Dendritic cell treated with granulocyte-macrophage colony-stimulating factor and Interleukin-4, amounts not matched to agents 40 ng/mL and 50 ng/mL, for 4 days (primary cell): ENCODE data around the gene KCNAB2.

Experiments used
- H3K27ac Mint-ChIP-seq: one replicate; pipeline ENCODE4 v1.8.0; 2022; ENCODE audit warnings: mild to moderate bottlenecking, mixed read lengths
- H3K27me3 Mint-ChIP-seq: one replicate; pipeline ENCODE4 v1.8.0; 2022; ENCODE audit warnings: mild to moderate bottlenecking, mixed read lengths
- H3K36me3 Mint-ChIP-seq: one replicate; pipeline ENCODE4 v1.8.0; 2022; ENCODE audit warnings: low read depth, mixed read lengths
- H3K4me1 Mint-ChIP-seq: one replicate; pipeline ENCODE4 v1.8.0; 2022; ENCODE audit warnings: low read depth, mixed read lengths
- H3K4me3 Mint-ChIP-seq: one replicate; pipeline ENCODE4 v1.8.0; 2022; ENCODE audit warnings: mild to moderate bottlenecking, moderate library complexity, mixed read lengths
- H3K9me3 Mint-ChIP-seq: one replicate; pipeline ENCODE4 v1.8.0; 2022; ENCODE audit warnings: mixed read lengths
- intact Hi-C: fragments of 100-400 bp; cut with micrococcal nuclease; formaldehyde crosslinking; loops from one replicate; pipeline ENCODE4 v1.15.0; 2022

The KCNAB2 gene

DNA sequence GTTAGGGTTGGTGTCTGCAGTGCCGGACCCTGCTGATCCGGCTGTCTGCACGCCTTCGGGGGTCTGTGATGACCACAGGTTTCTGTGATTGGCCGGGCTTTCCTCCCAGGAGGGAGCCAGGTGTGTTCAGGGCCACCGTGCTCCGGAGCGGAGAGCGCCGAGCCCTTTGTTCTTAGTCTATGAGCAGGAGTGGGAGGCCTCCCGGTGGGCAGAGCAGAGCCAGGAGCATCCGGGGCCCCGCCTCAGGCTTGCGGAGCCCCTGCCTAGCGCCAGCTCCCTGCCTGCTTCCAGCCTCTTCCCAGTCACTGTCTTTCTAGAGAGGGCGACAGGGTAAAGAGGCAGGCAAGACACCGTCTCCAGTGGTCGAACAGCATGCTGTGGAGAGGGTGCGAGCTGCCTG is 31.8 kb downstream of the KCNAB2 start:
- H3K4me1 Mint-ChIP-seq: no peaks in the 10 kb centered on the region
- H3K9me3 Mint-ChIP-seq: no peaks in the 10 kb centered on the region
- no peak overlapping the region for H3K27ac Mint-ChIP-seq
- intact Hi-C loops: no loop called here
- no peaks in the 10 kb centered on the region for H3K27me3 Mint-ChIP-seq
- H3K36me3 Mint-ChIP-seq: peaks cover 100% of the 10 kb centered on the region
- H3K4me3 Mint-ChIP-seq: no peak overlapping the region

DNA sequence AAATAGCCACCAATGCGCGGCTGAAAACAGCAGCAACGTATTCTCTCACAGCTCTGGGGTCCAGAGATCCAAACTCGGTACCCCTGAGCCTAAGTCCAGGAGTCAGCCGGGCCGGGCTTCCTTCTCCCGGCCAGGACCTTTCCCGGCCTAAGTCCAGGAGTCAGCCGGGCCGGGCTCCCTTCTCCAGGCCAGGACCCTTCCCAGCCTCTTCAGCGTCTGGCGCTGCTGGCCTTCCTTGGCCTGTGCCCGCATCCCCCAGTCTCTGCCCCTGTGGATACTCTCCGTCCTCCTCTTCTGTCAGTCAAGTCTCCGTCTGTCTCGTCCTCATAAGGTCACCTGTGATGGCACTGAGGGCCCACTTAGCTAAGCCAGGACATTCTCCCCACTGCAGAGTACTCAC is 32.2 kb downstream of the KCNAB2 start:
- Mint-ChIP-seq H3K9me3 (no peaks in the 10 kb centered on the region), H3K4me3 (no peak overlapping the region), H3K36me3 (peaks cover 100% of the 10 kb centered on the region), H3K27ac (no peak overlapping the region), H3K4me1 (no peaks in the 10 kb centered on the region), H3K27me3 (no peaks in the 10 kb centered on the region)
- intact Hi-C loops: no loop called here

DNA sequence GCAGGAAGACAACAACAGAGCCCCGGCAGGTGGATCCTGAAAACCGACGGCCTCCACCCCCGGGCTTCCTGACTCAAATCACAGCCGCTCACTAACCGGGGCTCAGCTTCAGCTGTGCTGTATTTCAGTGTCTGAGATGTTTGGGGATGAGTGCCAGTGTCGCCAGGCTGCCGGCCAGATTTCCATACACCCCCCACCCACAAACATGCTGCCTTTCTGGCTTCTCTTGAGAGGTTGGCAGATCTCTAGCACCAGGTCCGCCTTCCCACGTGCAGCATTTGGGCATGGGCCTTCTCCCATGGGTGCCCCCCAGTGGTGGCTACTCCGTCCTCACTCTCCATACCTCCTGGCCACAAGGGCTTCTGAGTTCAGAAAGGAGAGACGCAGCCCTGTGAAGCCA is 34.8 kb downstream of the KCNAB2 start:
- no peaks in the 10 kb centered on the region for H3K4me1 Mint-ChIP-seq
- no peaks in the 10 kb centered on the region for H3K27me3 Mint-ChIP-seq
- H3K9me3 Mint-ChIP-seq: no peaks in the 10 kb centered on the region
- intact Hi-C loops: no loop called here
- H3K27ac Mint-ChIP-seq: no peak overlapping the region
- no peak overlapping the region for H3K4me3 Mint-ChIP-seq
- H3K36me3 Mint-ChIP-seq: peaks cover 100% of the 10 kb centered on the region

DNA sequence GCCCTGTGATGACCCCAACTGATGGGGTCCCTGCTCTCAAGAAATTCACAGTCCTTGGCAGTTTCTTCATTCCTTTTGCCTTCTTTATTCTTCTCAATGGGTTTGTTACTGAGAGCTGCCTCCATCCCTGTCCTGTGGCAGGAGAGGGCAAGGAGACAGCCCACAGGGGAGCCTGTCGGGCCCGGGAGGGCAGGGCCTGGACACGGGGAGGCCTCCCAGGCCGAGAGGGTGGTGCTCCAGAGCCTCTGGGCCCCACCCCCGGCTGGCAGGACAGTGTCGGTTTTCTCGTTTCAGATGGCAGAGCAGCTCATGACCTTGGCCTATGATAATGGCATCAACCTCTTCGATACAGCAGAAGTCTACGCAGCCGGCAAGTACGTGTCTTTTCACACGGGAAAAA is 36.2 kb downstream of the KCNAB2 start:
- Mint-ChIP-seq H3K27me3 (no peaks in the 10 kb centered on the region), H3K4me3 (no peak overlapping the region), H3K9me3 (no peaks in the 10 kb centered on the region), H3K4me1 (no peaks in the 10 kb centered on the region), H3K36me3 (peaks cover 100% of the 10 kb centered on the region), H3K27ac (no peak overlapping the region)
- intact Hi-C loops: no loop called here

DNA sequence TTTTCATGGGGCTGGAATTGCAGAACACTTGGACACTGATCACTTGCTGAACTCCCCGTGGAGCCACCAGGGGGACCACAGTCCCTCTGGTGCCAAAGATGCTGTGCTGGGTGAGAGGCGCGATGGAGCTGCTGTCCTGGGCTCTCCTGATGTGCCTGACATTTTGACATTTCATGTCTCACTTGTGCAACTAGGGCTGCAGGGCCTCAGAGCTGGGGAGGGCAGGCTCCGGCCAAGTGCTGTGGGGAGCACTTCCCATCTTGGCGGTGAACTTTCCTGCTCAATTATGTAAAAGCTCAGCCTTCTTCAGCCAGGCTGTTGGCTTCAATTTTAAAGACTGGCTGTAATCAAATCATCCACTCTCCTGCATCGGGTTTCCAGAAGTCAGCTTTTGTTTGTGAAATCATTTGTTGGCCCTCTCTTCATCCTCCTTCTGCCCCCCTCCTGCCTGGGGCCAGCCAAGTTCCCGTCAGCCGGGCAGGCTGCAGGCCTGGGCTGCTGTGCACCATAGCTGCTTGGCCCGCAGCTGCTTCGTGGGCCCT is 36.8 kb downstream of the KCNAB2 start:
- H3K9me3 Mint-ChIP-seq: no peaks in the 10 kb centered on the region
- intact Hi-C loops: no loop called here
- peaks cover 100% of the 10 kb centered on the region for H3K36me3 Mint-ChIP-seq
- no peaks in the 10 kb centered on the region for H3K4me1 Mint-ChIP-seq
- H3K4me3 Mint-ChIP-seq: no peak overlapping the region
- no peaks in the 10 kb centered on the region for H3K27me3 Mint-ChIP-seq
- H3K27ac Mint-ChIP-seq: no peak overlapping the region

DNA sequence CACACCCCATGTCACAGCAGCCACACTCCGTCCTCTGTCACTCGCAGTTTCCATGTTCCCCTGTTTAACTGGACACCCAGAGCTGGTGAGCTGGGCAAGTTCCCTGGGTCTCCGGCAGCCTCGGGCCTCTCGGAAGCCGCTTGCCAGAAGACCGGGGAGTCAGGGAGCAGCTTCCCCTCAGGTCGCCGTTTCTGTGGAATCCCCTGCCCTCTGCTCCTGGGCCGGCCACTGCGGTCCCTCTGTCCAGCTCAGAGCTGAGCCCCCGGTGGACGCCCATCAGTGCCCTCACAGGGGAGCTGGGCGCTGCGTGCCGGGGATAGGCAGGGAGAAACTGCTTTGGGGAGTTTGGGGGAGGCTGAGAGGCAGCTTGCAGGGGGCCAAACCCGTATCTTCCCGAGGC is 37.7 kb downstream of the KCNAB2 start:
- Mint-ChIP-seq H3K9me3 (no peaks in the 10 kb centered on the region), H3K27me3 (no peaks in the 10 kb centered on the region), H3K4me1 (no peaks in the 10 kb centered on the region), H3K27ac (peak overlapping the region; percentile 35), H3K36me3 (peaks cover 100% of the 10 kb centered on the region), H3K4me3 (no peak overlapping the region)
- intact Hi-C loops: no loop called here

DNA sequence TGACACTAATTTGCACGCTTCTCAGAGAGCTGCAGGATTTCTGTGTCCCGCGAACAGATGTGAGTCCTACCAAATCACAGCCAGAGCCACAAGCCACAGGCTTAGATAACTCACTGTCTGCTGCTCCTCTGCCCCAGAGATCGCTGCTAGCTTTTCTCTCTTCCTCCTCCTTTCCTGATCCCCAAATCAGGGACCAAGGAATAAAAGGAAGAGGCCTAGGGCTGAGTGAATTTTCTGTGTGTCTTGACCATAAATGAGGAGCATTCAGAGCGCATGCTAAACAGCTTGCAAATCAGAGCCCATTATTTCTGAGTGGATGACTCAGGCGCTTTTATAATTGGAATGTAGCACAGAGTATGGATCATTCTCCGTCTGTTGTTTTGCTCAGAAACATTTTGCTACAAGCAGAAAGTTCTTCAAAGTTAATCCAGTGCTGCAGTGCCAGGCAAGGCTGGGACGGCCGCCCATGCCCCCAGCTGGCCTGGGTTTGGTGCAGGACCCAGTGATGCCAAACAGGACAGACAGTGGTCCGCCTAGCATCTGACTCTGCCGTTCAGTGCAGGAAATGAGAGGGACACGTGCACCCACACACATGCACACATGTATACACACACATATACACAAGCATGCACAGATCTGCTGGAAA is 38.2 kb downstream of the KCNAB2 start:
- intact Hi-C loops: no loop called here
- Mint-ChIP-seq H3K27me3 (no peaks in the 10 kb centered on the region), H3K4me3 (no peak overlapping the region), H3K9me3 (no peaks in the 10 kb centered on the region), H3K36me3 (peaks cover 100% of the 10 kb centered on the region), H3K27ac (peak overlapping the region; percentile 35), H3K4me1 (no peaks in the 10 kb centered on the region)

DNA sequence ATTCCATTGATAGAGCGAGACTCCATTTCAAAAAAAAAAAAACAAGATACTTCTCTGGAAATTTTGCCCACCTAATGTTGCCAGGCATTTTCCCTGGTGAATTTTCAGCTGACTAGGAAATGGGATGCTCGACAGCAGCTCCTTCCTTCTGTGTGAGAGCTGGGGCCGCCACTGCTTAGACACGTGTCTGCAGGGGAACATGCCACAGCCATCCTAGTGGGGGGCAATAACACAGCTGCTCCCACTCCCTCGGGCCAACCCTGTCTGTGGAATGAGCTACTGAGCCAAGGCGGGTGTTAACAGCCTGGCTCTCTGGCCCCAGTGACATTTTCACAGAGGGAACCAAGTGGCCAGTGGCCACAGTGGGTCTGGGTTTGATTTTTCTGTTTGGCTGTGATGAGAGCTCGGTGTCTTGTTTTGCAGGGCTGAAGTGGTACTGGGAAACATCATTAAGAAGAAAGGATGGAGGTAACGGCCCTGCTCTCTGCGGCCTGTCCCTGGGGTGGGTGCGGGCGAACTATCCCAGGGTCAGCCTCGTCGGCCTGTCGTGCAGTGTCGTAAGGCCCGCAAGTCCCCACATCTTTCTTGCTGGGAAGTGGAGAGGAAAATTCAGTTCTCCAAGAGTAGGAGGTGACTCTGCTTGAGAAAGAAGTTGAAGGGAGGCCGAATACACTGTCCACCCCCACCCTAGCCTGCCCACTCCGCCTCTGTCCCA is 39.2 kb downstream of the KCNAB2 start:
- Mint-ChIP-seq H3K27me3 (no peaks in the 10 kb centered on the region), H3K4me1 (no peaks in the 10 kb centered on the region), H3K4me3 (no peak overlapping the region), H3K36me3 (peaks cover 100% of the 10 kb centered on the region), H3K27ac (no peak overlapping the region), H3K9me3 (no peaks in the 10 kb centered on the region)
- intact Hi-C loops: no loop called here

DNA sequence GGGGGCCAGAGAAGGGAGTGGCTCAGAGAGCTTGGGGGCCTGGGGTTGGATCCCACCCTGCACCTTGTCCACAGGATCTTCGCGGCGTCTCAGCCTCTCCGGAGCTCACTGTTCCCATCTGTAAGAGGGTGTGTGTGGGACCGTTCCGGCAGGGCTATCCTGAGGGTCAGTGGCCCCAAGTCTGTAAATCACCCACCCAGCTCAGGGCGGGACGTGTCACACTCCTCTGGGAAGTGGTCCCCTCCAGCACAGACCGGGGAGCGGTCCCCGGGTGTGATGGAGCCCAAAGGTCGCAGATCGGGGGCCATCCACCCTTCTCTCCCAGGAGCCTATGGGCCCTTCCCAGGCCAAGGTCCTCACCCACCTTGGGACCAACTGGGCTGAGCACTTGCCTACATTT is 40.0 kb downstream of the KCNAB2 start:
- Mint-ChIP-seq H3K4me1 (no peaks in the 10 kb centered on the region), H3K4me3 (no peak overlapping the region), H3K27me3 (no peaks in the 10 kb centered on the region), H3K36me3 (peaks cover 100% of the 10 kb centered on the region), H3K9me3 (no peaks in the 10 kb centered on the region), H3K27ac (no peak overlapping the region)
- intact Hi-C loops: no loop called here

DNA sequence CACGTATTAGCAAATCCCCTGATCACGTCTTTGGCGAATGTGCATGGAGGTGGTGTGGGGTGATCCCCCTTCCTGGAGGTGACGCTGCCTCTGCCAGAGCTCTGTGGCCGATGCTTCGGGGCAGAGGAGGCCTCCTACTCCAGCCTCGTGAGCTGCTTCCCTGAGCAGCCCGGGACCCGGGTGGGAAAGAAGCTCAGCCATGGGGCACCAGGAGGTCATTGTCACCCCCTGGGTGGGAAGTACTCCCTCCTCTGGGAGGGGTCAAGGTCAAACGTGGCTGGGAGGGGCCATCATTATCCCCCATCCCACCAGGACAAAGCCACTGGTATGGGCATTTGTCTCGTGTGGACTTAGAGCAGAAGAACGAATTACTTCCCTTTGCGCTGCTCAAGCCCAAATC is 40.7 kb downstream of the KCNAB2 start:
- H3K9me3 Mint-ChIP-seq: no peaks in the 10 kb centered on the region

DNA sequence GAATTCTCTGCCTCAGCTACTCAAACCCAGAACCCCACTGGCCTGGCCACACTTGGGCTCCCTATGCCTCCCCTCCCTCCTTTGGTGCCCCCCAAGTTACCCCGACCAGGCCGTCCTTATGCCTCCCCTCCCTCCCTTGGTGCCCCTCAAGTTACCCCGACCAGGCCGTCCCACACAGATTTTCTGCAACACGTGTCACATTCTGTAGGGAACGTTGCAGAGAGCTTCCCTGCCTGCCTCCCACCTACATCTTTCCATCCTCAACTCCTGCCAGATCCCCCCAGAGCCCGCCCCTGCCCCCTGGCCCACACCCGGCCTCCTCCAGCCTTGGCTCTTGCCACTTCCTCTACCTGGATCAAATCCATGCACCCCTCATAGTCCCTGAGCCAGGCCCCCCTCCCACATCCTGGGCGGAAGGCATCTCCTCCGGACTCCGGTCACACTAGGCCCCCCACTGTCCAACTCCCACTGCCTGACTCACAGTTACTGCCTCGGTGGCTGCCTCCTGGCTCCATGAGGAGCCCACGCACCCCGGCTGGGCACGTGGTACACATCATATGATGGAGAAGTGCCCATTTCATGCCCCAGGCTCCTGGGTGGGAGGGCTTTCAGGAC is 41.2 kb downstream of the KCNAB2 start:
- H3K4me1 Mint-ChIP-seq: no peaks in the 10 kb centered on the region
- no peaks in the 10 kb centered on the region for H3K9me3 Mint-ChIP-seq
- no peaks in the 10 kb centered on the region for H3K27me3 Mint-ChIP-seq
- H3K4me3 Mint-ChIP-seq: no peak overlapping the region
- H3K27ac Mint-ChIP-seq: no peak overlapping the region
- peaks cover 100% of the 10 kb centered on the region for H3K36me3 Mint-ChIP-seq
- intact Hi-C loops: no loop called here

More for the DNA sequence above, 40.7 kb downstream of the KCNAB2 start:
- H3K36me3 Mint-ChIP-seq: peaks cover 100% of the 10 kb centered on the region
- intact Hi-C loops: no loop called here
- H3K27ac Mint-ChIP-seq: no peak overlapping the region
- H3K4me3 Mint-ChIP-seq: no peak overlapping the region
- no peaks in the 10 kb centered on the region for H3K4me1 Mint-ChIP-seq
- no peaks in the 10 kb centered on the region for H3K27me3 Mint-ChIP-seq

DNA sequence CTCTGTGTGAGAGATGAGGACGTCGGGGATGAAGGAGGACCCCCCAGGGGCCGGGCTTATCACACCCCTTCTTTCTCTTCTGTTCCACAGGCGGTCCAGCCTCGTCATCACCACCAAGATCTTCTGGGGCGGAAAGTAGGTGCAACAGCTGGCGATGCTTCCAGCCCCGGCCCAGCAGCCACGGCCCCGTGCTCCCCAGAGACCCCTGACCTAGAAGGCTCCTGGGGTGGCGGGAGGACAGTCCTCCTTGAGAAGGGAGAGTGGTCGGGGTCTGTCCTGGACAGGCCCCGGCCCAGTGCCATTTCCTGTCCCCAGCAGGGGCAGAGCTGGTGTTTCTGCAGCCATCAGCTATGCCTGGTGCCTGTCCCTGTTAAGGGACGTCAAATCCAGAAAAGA is 41.7 kb downstream of the KCNAB2 start:
- no peaks in the 10 kb centered on the region for H3K4me1 Mint-ChIP-seq

DNA sequence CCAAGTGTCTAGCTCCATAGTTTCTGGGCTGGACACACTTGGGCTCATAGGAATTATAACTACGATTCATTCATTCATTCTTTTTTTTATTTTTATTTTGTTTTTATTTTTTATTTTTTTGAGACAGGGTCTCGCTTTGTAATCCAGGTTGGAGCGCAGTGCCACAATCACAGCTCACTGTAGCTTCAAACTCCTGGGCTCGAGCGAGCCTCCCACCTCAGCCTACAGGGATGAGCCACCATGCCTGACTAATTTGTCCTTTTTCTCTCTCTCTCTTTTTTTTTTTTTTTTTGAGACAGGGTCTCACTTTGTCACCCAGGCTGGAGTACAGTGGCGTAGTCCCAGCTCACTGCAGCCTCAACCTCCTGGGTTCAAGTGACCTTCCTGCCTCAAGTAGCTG is 42.3 kb downstream of the KCNAB2 start:
- no peaks in the 10 kb centered on the region for H3K4me1 Mint-ChIP-seq
- H3K4me3 Mint-ChIP-seq: no peak overlapping the region
- intact Hi-C loops: no loop called here
- no peaks in the 10 kb centered on the region for H3K9me3 Mint-ChIP-seq
- H3K36me3 Mint-ChIP-seq: peaks cover 100% of the 10 kb centered on the region
- no peak overlapping the region for H3K27ac Mint-ChIP-seq
- H3K27me3 Mint-ChIP-seq: no peaks in the 10 kb centered on the region

More for the DNA sequence above, 41.7 kb downstream of the KCNAB2 start:
- Mint-ChIP-seq H3K36me3 (peaks cover 100% of the 10 kb centered on the region), H3K27ac (no peak overlapping the region), H3K4me3 (no peak overlapping the region), H3K9me3 (no peaks in the 10 kb centered on the region), H3K27me3 (no peaks in the 10 kb centered on the region)
- intact Hi-C loops: no loop called here

DNA sequence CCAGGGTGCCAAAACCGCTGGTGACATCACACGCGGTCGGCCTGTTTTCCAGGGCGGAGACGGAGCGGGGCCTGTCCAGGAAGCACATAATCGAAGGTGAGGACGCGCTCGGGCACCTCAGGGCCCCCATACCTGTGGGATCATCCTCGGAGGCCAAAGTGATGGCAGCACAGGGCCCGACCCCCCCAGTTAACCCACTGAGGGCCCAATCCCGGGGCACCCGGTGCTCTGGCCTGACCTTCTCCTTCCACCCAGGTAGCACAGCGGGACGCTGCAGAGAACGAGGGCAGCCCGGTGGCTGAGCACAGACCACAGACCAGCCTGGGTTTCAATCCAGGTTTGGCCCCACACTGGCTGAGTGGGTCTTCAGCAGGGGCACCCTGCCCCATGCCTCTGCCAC is 43.3 kb downstream of the KCNAB2 start:
- Mint-ChIP-seq H3K27me3 (no peaks in the 10 kb centered on the region), H3K4me3 (no peak overlapping the region), H3K36me3 (peaks cover 100% of the 10 kb centered on the region), H3K27ac (no peak overlapping the region), H3K9me3 (no peaks in the 10 kb centered on the region), H3K4me1 (no peaks in the 10 kb centered on the region)
- intact Hi-C loops: no loop called here
